NCI-H1048 (cell line): ENCODE data around the gene DNHD1.

ENCODE experiments used
- DNase-seq: peaks from one replicate; lab custom pipeline; 2025; lab: John Stamatoyannopoulos, UW

The DNHD1 gene

DNA sequence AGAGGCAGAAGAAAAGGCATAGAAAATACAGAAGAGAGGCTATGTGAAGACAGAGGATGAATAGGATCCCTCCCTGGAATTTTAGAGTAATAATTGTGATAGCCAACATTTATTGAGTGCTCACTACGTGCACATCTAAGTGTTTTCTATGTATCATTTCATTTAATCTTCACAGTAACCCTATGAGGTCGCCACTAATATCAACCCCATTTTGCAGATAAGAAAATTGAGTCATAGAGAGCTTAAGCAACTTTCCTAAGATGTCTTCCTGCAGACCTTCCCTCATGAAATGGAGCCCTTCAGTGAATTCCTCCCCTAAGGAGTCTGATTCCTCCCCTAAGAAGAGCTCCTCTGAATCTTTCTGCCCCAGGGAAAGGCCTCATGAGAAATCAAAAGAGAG lies 68.2 kb downstream of the DNHD1 start:
- no peak for DNase-seq

GRCh38 chr11:6565988-6566703 lies 69.1 kb downstream of the DNHD1 start:
- no peak for DNase-seq

DNA sequence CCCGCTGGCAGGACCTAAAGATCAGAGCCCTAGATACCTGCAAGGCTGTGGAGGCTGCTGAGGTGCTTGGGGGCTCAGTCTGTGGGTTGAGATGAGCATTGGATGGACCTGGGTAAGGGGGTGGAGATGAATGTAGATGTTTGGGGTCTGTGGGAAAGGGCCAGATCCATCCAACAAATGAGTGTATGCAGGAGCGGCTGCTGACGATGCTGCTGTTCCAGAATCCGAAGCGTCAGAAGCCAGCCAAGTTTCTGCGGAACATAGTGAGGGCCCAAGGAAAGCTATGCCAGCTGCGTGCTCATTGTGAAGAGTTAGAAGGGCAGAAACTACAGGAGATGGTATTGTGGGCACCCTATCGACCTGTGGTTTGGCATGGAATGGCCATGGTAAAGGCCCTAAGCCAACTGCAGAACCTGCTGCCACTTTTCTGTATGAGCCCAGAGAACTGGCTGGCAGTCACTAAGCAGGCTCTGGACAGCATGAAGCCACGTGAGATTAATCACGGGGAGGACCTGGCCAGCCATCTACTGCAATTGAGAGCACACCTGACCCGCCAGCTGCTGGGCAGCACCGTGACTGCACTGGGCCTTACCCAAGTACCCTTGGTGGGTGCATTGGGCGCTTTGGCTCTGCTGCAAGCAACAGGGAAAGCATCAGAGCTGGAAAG lies 69.8 kb downstream of the DNHD1 start:
- DNase-seq: no peak

DNA sequence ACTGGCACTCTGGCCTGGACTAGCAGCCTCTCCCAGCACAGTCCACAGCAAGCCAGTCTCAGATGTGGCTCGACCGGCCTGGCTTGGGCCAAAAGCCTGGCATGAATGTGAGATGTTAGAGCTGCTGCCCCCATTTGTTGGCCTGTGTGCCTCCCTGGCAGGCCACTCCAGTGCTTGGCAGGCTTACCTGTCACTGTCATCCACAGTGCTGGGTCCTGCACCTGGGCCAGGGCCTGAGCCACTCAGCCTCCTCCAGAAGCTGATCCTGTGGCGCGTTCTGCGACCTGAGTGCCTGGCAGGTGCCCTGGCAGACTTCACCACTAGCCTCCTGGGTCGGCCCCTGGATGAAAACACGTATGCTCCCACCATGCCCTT lies 70.3 kb downstream of the DNHD1 start:
- no peak for DNase-seq

GRCh38 chr11:6568191-6568918 lies 71.3 kb downstream of the DNHD1 start:
- no peak for DNase-seq

GRCh38 chr11:6569706-6570105 lies 72.6 kb downstream of the DNHD1 start:
- no peak for DNase-seq

DNA sequence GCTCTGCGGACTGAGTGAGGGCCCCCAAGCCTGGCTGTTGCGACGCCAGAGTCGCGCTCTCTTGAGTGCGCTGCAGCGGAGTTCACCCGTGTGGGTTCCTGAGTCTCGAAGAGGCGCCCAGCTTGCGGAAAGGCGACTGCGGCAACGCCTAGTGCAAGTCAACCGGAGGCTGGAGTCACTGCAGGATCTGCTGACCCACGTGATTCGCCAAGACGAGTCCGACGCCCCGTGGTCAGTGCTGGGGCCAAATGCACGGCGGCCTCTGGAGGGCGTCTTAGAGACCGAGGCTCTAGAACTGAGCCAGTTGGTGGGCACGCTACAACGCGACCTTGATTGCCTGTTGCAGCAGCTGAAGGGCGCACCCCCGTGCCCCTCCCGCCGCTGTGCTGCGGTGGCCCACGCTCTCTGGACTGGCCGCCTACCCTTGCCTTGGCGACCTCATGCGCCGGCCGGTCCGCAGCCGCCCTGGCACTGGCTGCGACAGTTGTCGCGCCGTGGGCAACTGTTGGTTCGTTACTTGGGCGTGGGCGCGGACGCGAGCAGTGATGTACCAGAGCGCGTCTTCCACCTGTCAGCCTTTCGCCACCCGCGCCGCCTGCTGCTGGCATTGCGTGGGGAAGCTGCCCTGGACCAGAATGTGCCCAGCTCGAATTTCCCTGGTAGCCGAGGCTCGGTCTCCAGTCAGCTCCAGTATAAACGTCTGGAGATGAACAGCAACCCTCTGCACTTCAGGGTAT lies 73.8 kb downstream of the DNHD1 start:
- DNase-seq: no peak

GRCh38 chr11:6571434-6572008 lies 74.4 kb downstream of the DNHD1 start:
- no peak for DNase-seq

DNA sequence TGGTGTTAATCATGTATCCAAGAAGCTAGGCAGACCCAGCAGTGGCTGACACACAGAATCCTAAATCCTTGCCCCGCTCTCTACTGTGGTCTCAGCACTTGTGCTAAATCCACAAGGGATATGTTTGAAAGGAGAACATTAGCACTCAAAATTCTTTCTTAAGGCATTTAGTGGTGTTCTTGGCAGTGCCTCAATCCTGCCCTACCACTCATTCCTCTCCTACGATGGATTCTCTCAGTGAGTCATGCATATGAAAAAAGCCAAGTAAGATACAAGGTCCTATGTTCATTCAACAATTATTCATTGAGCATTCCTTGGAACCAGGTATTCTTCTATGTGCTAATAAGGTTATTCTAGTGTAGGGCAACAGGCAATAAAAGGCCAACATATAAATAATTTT lies 75.1 kb downstream of the DNHD1 start:
- no peak for DNase-seq

DNA sequence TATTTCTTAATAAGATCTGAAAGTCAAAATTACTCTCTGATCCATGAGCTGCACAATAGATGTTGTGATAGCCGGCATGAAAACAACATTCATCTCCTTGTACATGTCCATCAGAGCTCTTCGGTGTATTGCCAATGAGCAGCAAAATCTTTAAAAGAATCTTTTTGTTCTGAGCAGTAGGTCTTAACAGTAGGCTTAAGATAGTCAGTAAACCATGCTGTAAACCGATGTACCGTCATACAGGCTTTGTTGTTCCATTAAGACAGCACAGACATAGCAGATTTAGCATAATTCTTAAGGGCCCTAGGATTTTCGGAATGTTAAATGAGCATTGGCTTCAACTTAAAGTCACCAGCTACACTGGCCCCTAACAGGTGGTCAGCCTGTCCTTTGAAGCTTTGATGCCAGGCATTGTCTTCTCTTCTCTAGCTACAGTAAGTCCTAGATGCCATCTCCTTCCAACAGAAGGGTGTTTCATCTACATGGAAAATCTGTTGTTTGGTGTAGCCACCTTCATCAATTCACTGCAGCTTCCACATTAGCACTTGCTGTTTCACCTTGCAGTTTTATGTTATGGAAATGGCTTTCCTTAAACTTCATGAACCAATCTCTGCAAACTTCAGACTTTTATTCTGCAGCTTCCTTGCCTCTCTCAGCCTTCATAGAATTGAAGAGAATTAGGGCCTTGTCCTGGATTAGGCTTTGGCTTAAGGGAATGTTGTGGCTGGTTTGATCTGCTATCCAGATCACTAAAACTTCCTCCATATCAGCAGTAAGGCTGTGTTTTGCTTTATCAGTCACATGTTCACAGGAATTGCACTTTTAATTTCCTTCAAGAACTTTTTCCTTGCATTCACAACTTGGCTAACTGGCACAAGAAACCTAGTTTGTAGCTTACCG lies 78.0 kb downstream of the DNHD1 start:
- no peak for DNase-seq

GRCh38 chr11:6576471-6577373 lies 79.6 kb downstream of the DNHD1 start:
- no peak for DNase-seq

- DNase-seq: no peak
Measured at GRCh38 chr11:6578134-6578533, 81.1 kb downstream of the DNHD1 start.

- DNase-seq: no peak
Measured at GRCh38 chr11:6579681-6580080, 82.6 kb downstream of the DNHD1 start.

DNA sequence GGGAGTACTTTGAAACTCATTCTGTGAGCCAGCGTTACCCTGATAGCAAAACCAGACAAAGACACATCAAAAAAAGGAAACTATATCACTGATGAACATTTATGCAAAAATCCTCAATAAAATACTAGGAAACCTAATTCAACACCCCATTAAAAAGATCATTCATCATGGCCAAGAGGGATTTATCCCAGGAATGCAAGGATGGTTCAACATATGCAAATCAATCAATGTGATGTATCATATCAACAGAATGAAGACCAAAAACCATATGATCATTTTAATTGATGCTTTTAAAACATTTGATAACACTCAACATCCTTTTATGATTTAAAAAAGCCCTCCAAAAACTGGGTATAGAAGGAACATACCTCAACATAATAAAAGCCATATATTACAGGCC lies 86.5 kb downstream of the DNHD1 start:
- no peak for DNase-seq

DNA sequence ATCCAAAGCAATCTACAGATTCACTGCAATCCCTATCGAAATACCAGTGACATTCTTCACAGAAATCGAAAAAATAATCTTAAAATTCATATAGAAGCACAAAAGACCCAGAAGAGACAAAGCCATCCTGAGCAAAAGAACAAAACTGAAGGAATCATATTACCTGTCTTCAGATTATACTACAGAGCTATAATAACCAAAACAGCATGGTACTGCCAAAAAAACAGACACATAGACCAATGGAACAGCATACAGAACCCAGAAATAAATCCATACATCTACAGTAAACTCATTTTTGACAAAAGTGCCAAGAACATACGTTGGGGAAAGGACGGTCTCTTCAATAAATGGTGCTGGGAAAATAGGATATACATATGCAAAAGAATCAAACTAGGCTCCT lies 87.4 kb downstream of the DNHD1 start:
- no peak for DNase-seq

- no peak for DNase-seq
Measured at GRCh38 chr11:6586434-6587359, 89.6 kb downstream of the DNHD1 start.

- no peak for DNase-seq
Measured at GRCh38 chr11:6587360-6587953, 90.4 kb downstream of the DNHD1 start.

GRCh38 chr11:6588018-6588417 lies 90.9 kb downstream of the DNHD1 start:
- no peak for DNase-seq
